SK-N-SH treated with all-trans-retinoic acid at 6 μM for 48 hours (cell line): Measurements from ENCODE around the gene LSM14A.

Experiments used
- BACH2 ChIP-seq: fragments of 250-450 bp; sonication (Bioruptor Pico); IDR thresholded peaks from 2 replicates; pipeline ENCODE4 v1.9.0; 2021; ENCODE audit warnings: mild to moderate bottlenecking, borderline replicate concordance
- CREB5 ChIP-seq: fragments of 250-450 bp; sonication (Bioruptor Pico); IDR thresholded peaks from 2 replicates; pipeline ENCODE4 v1.5.1; 2020; ENCODE audit warnings: low read depth, mild to moderate bottlenecking, moderate library complexity
- GLIS3 ChIP-seq: fragments of 250-450 bp; sonication (Bioruptor Pico); IDR thresholded peaks from 2 replicates; pipeline ENCODE4 v1.5.0; 2020; ENCODE audit warnings: mild to moderate bottlenecking, moderate library complexity
- OSR1 ChIP-seq: fragments of 250-450 bp; sonication (Bioruptor Pico); IDR thresholded peaks from 2 replicates; pipeline ENCODE4 v1.8.0; 2022; ENCODE audit warnings: moderate library complexity, mild to moderate bottlenecking, inconsistent platforms
- PATZ1 ChIP-seq: fragments of 250-450 bp; sonication (Bioruptor Pico); IDR thresholded peaks from 2 replicates; pipeline ENCODE4 v1.8.0; 2020; ENCODE audit warnings: mild to moderate bottlenecking, moderate library complexity, borderline replicate concordance
- POU6F1 ChIP-seq: fragments of 250-450 bp; sonication (Bioruptor Pico); IDR thresholded peaks from 2 replicates; pipeline ENCODE4 v1.8.0; 2021; ENCODE audit warnings: low read depth, mild to moderate bottlenecking, moderate library complexity, borderline replicate concordance
- RARB ChIP-seq: fragments of 250-450 bp; sonication (Bioruptor Pico); IDR thresholded peaks from 2 replicates; pipeline ENCODE4 v1.8.0; 2021; ENCODE audit warnings: mild to moderate bottlenecking, moderate library complexity
- SNAI2 ChIP-seq: fragments of 250-450 bp; sonication (Bioruptor Pico); IDR thresholded peaks from 2 replicates; pipeline ENCODE4 v1.5.0; 2020; ENCODE audit warnings: mild to moderate bottlenecking, moderate library complexity
- TCF4 ChIP-seq: fragments of 250-450 bp; sonication (Bioruptor Pico); IDR thresholded peaks from 2 replicates; pipeline ENCODE4 v1.8.0; 2021; ENCODE audit warnings: mild to moderate bottlenecking, moderate library complexity, borderline replicate concordance
- ZC3H10 ChIP-seq: fragments of 250-450 bp; sonication (Bioruptor Pico); IDR thresholded peaks from 2 replicates; pipeline ENCODE4 v1.5.1; 2021; ENCODE audit warnings: mild to moderate bottlenecking, moderate library complexity
- ZFP3 ChIP-seq: fragments of 250-450 bp; sonication (Bioruptor Pico); IDR thresholded peaks from 2 replicates; pipeline ENCODE4 v1.5.0; 2020; ENCODE audit warnings: mild to moderate bottlenecking, moderate library complexity
- ZFP30 ChIP-seq: fragments of 450-650 bp; formaldehyde crosslinking; IDR thresholded peaks from 2 replicates; pipeline ENCODE4 v1.5.0; 2022; ENCODE audit warnings: mild to moderate bottlenecking, moderate library complexity
- ZNF565 ChIP-seq: fragments of 450-650 bp; formaldehyde crosslinking; conservative IDR thresholded peaks from 2 replicates; pipeline ENCODE4 v1.5.0; 2020; ENCODE audit warnings: low read depth, mild to moderate bottlenecking, moderate library complexity

- TF ChIP-seq SNAI2 (no peak), PATZ1 (CRISPR knock-in tag) (no peak), POU6F1 (CRISPR knock-in tag) (no peak), ZNF565 (CRISPR knock-in tag) (no peak), ZFP3 (CRISPR knock-in tag) (no peak), BACH2 (no peak), ZC3H10 (CRISPR knock-in tag) (no peak), GLIS3 (CRISPR knock-in tag) (no peak), RARB (CRISPR knock-in tag) (no peak), OSR1 (CRISPR knock-in tag) (no peak), CREB5 (CRISPR knock-in tag) (no peak), ZFP30 (CRISPR knock-in tag) (no peak), TCF4 (CRISPR knock-in tag) (no peak)
Observed at GRCh38 chr19:34254046-34254697, 81.9 kb downstream of the LSM14A start, which contains the start of gene GARRE1.
